Mucosa of rectum (tissue), 2 donors: ENCODE data around the gene SLC6A11.

Experiments
- H3K27ac ChIP-seq, 2 donors: one replicate each; pipeline ENCODE4 v1.7.0; 2013; ENCODE audit warnings: inconsistent platforms in 2 of 2, low read depth in 2 of 2, low read length in 2 of 2
- H3K27me3 ChIP-seq, 2 donors: one replicate each; pipeline ENCODE4 v1.7.0; 2013; ENCODE audit warnings: low read length in 2 of 2; ENCODE audit not compliant: control insufficient read depth in 2 of 2, insufficient read depth in 2 of 2
- H3K36me3 ChIP-seq, 2 donors: one replicate each; pipeline ENCODE4 v1.7.0; 2013; ENCODE audit warnings: low read length in 2 of 2; ENCODE audit not compliant: control insufficient read depth in 2 of 2, insufficient read depth in 2 of 2
- H3K4me1 ChIP-seq, 2 donors: one replicate each; pipeline ENCODE4 v1.7.0; 2013; ENCODE audit warnings: low read length in 2 of 2, mild to moderate bottlenecking in 1 of 2; ENCODE audit not compliant: control insufficient read depth in 2 of 2, insufficient read depth in 2 of 2
- H3K4me3 ChIP-seq, 2 donors: one replicate each; pipeline ENCODE4 v1.7.0; 2013; ENCODE audit warnings: low read length in 2 of 2
- H3K9ac ChIP-seq, 2 donors: one replicate each; pipeline ENCODE4 v1.7.0; 2013; ENCODE audit warnings: low read length in 2 of 2, low read depth in 1 of 2, mild to moderate bottlenecking in 1 of 2
- H3K9me3 ChIP-seq, 2 donors: one replicate each; pipeline ENCODE4 v1.7.0; 2013; ENCODE audit warnings: low read length in 2 of 2; ENCODE audit not compliant: control insufficient read depth in 2 of 2
- donor health status: healthy.
- donor health status: Normal muscosa, but diverticular disease.

Gene SLC6A11

DNA sequence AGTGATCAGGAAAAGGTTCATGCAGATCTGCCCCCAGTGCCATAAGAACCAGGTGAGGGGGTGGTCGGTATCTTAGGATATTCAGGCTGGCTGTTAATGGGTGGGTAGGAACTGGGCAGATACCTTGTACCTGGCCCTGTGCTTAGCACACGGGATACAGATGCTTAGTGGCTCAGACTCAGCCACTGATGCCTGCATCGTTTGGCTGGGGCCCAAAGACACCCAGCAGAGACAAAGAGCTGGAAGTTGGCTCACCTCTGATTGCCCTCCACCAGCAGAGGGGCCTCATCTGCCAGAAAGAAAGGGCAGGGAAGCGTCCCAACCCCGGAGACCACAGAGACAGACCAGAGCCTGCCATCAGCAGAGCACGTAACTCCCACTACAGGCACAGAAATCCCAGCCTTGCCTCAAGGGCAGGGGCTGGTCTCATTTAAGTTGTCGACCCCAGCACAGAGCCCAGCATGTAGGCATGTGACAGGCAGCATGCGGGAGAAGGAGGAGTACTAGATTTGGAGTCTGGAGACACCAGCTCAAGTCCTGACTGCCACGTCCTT lies 112.5 kb downstream of the SLC6A11 start:
- no peak overlapping the region for H3K4me3 ChIP-seq
- no peak overlapping the region for H3K9ac ChIP-seq
- no peaks in the 10 kb centered on the region for H3K27me3 ChIP-seq
- H3K4me1 ChIP-seq, result no peaks in the 10 kb centered on the region
- no peaks in the 10 kb centered on the region for H3K9me3 ChIP-seq
- H3K36me3 ChIP-seq, result no peaks in the 10 kb centered on the region
- no peak overlapping the region for H3K27ac ChIP-seq

DNA sequence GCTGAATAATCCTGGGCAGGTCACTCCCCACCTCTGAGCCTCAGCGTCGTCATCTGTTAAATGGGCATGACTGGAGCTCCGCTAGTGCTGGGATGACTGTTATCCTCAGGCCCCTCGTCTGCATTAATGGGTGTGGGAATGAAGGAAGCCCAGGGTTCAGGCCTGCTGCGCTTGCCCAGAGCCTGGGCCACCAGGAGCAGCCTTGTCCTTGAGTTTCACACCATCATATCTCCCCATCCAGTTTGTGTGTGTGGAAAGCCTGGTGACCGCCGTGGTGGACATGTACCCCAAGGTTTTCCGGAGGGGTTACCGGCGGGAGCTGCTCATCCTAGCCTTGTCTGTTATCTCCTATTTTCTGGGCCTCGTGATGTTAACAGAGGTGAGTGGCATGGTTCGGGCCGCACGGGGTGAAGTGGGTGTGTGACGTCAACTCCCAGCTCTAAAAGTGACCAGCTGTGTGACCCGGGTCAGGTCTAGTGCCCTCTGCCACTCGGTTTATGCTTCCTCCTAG lies 113.0 kb downstream of the SLC6A11 start:
- Histone ChIP-seq H3K4me1 (no peaks in the 10 kb centered on the region), H3K27ac (no peak overlapping the region), H3K27me3 (no peaks in the 10 kb centered on the region), H3K9me3 (no peaks in the 10 kb centered on the region), H3K4me3 (no peak overlapping the region), H3K9ac (no peak overlapping the region), H3K36me3 (no peaks in the 10 kb centered on the region)

DNA sequence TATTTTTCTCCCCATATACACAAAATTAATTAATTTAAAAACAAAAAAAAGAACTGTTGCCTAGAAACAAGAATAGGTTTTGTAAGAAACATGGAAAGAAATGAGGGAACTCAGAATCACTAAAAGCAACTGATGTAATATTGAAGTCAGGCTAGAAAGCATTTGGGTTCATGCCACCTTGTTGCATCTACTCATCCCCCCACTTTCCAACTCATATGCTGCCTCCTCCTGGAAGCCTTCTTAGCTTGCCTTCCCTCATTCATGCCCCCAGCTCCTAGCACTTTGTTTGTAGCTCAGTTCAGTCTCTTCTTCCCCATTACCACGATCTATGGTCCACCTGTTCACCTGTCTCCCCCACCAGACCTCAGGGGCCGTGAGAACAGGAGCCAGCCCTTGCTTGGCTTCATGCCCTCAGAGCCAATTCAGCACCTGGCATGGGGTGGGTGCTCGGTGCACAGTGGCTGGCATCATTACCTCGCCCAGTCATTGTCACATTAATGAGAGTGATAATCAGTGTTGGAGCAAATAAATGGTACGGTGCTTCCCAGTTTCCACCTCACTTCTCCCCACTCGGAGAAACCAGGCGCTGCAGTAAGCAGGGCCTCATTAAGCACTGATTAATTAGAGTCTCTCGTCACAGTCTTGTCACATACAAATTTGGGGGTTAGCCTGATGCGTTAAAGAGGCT lies 114.1 kb downstream of the SLC6A11 start:
- Histone ChIP-seq H3K4me1 (no peaks in the 10 kb centered on the region), H3K4me3 (no peak overlapping the region)

DNA sequence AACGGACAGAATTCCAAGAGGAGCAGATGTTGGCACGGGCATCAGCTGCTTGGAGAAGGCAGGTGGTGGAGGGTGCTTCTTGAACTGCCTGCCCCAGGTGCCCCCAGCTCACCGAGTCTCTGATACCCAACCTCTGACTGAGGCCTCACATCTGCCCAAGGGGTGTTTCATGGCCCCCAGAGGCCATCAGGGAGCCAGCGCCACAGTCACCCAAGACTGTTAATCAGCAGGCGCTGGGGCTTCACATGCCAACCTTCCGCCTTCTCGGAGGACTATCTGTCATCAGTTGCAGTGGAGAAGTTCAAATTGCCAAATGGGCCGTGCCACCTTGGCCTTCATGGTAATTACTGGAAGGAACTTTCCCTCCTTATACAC lies 114.6 kb downstream of the SLC6A11 start:
- H3K4me3 ChIP-seq, result no peak overlapping the region
- H3K4me1 ChIP-seq, result no peaks in the 10 kb centered on the region
- H3K27ac ChIP-seq, result no peak overlapping the region
- no peaks in the 10 kb centered on the region for H3K9me3 ChIP-seq
- no peak overlapping the region for H3K9ac ChIP-seq
- no peaks in the 10 kb centered on the region for H3K36me3 ChIP-seq
- no peaks in the 10 kb centered on the region for H3K27me3 ChIP-seq

More for the DNA sequence above, 114.1 kb downstream of the SLC6A11 start:
- Histone ChIP-seq H3K27me3 (no peaks in the 10 kb centered on the region), H3K9me3 (no peaks in the 10 kb centered on the region), H3K27ac (no peak overlapping the region), H3K36me3 (no peaks in the 10 kb centered on the region), H3K9ac (no peak overlapping the region)

DNA sequence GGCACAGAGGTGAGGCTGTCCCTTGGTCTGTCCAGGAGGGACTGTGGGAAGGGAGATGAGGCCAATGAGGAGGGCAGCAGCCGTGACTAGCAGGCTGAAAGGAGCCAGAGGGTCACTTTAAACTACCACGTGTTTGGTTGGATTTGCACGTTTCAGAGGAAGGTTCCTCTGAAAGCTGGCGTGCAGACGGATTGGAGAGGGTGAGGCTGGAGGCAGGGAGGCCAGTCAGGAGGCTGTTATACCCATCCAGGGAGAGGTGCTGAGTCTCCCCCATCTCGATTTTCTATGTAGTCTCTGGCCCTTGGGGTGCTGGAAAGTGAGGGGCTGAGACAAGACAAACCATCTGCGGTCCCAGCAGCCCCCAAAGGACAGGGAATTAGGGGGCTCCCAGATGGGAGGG lies 116.6 kb downstream of the SLC6A11 start:
- no peaks in the 10 kb centered on the region for H3K36me3 ChIP-seq
- H3K27ac ChIP-seq, result no peak overlapping the region
- H3K9me3 ChIP-seq, result no peaks in the 10 kb centered on the region
- H3K27me3 ChIP-seq, result no peaks in the 10 kb centered on the region
- H3K4me1 ChIP-seq, result no peaks in the 10 kb centered on the region
- H3K9ac ChIP-seq, result no peak overlapping the region
- no peak overlapping the region for H3K4me3 ChIP-seq

DNA sequence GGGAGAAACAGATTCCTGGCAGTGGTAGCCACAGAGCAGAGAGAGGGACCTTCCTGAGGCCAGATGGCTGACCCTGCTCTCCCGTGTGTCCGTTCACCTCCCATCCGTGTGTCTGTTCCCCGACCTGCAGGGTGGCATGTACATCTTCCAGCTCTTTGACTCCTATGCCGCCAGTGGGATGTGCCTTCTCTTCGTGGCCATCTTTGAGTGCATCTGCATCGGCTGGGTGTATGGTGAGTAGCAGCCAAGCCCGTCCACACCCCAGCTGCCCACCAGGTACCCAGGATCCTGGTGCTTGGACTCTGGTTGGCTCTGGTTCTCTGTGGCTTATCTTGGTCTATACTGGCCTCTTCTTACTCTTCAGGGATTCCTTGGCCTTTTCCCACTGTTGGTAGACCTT lies 117.0 kb downstream of the SLC6A11 start:
- no peak overlapping the region for H3K9ac ChIP-seq
- no peak overlapping the region for H3K27ac ChIP-seq
- H3K27me3 ChIP-seq, result no peaks in the 10 kb centered on the region
- H3K36me3 ChIP-seq, result no peaks in the 10 kb centered on the region
- no peak overlapping the region for H3K4me3 ChIP-seq
- no peaks in the 10 kb centered on the region for H3K9me3 ChIP-seq
- H3K4me1 ChIP-seq, result no peaks in the 10 kb centered on the region

DNA sequence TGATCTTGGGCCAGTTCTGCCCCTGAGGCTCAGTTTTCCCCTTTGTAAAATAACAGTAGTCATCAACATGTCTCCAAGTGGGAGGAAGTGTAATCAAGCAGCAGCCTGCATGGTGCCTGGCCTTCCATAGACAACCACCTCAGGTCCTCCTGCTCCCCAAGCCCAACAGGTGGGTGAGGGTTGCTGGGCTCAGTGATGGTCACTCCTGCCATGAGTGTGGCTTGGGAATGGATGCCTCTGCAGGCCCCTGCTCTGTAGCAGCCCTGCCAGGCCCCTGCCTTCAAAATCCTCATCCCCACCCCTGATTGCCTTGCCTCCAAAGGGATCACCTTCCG lies 117.4 kb downstream of the SLC6A11 start:
- Histone ChIP-seq H3K9me3 (no peaks in the 10 kb centered on the region), H3K36me3 (no peaks in the 10 kb centered on the region), H3K4me1 (no peaks in the 10 kb centered on the region), H3K27me3 (no peaks in the 10 kb centered on the region), H3K4me3 (no peak overlapping the region), H3K27ac (no peak overlapping the region), H3K9ac (no peak overlapping the region)

DNA sequence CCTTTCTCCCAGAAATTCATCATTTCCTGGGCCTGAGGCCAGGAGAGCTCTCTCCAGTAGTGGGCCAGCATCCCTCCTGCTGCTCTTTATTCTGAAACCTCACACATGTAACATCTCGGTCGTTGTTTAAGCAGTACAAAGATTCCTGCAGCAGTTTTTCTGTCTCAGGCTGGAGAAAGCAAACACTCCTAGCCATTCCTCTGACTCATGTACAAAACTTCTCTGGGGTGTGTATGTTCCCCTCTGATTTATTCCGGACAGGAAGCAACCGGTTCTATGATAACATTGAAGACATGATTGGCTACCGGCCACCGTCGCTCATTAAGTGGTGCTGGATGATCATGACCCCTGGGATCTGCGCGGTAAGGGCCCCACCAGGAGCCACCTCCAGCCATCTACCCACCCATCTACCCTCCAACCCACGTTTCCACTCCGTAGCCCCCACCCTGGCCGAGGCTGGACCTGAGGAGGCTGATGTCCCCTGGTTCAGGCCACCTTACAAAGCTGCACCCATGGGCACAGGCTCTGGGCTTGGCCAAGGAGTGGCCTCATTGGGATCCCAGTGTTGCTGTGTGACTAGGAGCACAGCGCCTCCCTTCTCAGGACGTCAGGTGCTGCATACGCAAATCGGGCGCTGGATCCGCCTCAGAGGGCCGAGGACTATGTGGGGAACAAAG lies 117.9 kb downstream of the SLC6A11 start:
- H3K4me1 ChIP-seq, result no peaks in the 10 kb centered on the region
- H3K27ac ChIP-seq, result no peak overlapping the region
- H3K4me3 ChIP-seq, result no peak overlapping the region
- no peaks in the 10 kb centered on the region for H3K9me3 ChIP-seq
- no peak overlapping the region for H3K9ac ChIP-seq
- H3K27me3 ChIP-seq, result no peaks in the 10 kb centered on the region
- H3K36me3 ChIP-seq, result no peaks in the 10 kb centered on the region

DNA sequence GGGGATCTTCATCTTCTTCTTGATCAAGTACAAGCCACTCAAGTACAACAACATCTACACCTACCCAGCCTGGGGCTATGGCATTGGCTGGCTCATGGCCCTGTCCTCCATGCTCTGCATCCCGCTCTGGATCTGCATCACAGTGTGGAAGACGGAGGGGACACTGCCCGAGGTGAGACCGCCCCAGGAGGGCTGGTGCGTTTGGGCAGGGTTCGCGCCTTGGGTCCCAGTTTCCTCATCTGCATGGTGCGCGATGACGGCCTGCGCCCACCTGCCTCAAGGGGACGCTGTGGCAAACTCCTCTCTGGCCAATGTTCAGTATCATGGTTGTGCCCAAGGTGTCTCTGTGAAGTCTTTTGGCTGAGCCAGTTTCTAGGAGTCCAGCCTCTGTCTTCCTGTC lies 119.0 kb downstream of the SLC6A11 start:
- Histone ChIP-seq H3K9me3 (no peaks in the 10 kb centered on the region), H3K36me3 (no peaks in the 10 kb centered on the region), H3K4me1 (no peaks in the 10 kb centered on the region), H3K9ac (no peak overlapping the region), H3K27me3 (no peaks in the 10 kb centered on the region), H3K27ac (no peak overlapping the region), H3K4me3 (no peak overlapping the region)

DNA sequence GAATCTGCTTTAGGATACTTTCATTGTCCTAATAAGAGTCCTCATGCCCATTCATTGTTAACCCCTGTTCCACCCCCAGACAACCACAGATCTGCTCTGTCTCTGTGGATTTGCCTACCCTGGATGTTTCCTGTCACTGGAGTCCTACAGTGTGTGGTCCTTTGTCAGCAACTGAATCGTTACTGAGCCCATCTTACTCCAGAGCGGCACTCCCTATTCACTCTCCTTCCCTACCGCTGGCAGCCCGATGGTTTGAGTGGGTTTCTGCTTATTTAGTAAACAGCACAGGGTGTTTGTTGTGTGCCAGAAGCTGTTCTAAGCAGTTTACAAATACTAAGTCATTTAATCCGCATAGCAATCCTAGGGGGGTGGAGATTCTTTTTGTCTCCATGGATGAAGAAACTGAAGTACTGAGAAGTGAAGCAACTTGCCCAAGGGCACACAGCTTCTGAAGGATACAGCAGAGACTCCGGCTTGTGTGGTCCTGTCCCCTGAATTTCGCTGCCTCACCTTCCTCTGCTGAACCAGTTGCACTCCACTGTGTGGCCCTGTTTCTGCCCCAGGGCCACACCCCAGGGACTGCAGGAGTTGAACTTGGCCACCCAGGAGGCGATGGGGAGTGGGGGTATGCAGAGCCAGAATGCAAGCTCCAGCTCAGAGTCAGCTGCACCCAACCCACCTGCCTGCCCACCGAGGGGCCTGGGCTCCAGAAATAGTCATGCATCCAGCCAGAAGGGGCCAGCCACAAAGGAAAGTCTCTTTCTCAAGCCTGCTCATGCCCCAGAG lies 120.0 kb downstream of the SLC6A11 start:
- no peaks in the 10 kb centered on the region for H3K36me3 ChIP-seq
- H3K27me3 ChIP-seq, result no peaks in the 10 kb centered on the region
- no peaks in the 10 kb centered on the region for H3K4me1 ChIP-seq
- H3K4me3 ChIP-seq, result no peak overlapping the region
- H3K9me3 ChIP-seq, result no peaks in the 10 kb centered on the region
- H3K9ac ChIP-seq, result no peak overlapping the region
- H3K27ac ChIP-seq, result no peak overlapping the region
